Measurements from ENCODE around the gene SLAIN1.

SLAIN1 gene

GRCh38 chr13:77715233-77715891 lies 17.9 kb downstream of the SLAIN1 start:
- DNase-seq = no peak

GRCh38 chr13:77716692-77717091 lies 19.2 kb downstream of the SLAIN1 start:
- no peak for DNase-seq

DNA sequence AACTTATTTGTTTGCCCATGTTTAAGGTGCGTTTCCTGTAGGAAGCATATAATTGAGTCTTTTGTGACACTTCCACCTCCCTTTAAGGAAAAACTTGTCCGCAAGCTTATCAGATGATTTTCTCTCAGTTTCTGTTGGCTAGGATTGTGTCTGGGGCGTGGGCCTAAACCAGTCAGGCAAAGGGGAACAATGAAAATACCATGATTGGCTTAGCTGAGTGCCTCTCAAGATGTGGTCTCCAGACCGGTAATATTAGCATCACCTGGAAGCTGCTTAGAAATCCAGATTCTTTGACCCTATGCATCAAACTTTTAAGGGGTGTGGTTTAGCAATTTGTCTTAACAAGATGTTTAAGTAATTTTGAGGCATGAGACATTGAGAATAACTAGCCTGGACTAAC lies 20.0 kb downstream of the SLAIN1 start:
- DNase-seq = no peak

GRCh38 chr13:77719128-77719527 lies 21.6 kb downstream of the SLAIN1 start:
- no peak for DNase-seq

DNA sequence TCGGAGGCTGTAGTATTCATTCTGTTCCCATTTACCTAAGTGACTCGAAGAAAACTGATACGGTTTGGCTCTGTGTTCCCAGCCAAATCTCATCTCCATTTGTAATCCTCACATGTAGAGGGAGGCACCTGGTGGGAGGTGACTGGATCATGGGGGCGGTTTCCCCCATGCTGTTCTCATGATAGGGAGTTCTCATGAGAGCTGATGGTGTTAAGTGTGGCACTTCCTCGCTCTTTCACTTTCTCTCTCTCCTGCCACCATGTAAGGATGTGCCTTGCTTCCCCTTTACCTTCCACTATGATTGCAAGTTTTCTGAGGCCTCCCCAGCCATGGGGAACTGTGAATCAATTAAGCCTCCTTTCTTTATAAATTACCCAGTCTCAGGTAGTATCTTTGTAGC lies 23.5 kb downstream of the SLAIN1 start:
- DNase-seq = no peak

DNA sequence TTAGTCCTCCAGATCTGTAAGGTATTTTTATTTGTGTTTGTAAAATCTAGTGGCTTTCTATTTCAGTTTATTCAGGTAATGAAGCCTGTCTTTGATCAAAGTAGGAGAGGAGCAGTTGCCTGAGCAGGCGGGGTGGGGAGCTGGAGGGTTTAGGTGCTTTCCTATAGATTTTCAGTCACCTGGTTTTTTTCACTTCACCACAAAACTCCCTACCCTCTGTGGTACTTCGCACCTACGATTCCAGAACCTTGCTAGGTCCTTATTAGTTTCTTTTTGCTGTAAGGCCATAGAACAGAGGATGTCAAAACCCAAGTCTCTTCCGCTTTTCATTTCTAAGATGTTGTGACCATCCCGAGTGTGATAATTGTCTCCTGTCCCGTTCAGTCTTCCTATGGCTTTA lies 26.6 kb downstream of the SLAIN1 start:
- no peak for DNase-seq

GRCh38 chr13:77725071-77725470 lies 27.6 kb downstream of the SLAIN1 start:
- DNase-seq = no peak

DNA sequence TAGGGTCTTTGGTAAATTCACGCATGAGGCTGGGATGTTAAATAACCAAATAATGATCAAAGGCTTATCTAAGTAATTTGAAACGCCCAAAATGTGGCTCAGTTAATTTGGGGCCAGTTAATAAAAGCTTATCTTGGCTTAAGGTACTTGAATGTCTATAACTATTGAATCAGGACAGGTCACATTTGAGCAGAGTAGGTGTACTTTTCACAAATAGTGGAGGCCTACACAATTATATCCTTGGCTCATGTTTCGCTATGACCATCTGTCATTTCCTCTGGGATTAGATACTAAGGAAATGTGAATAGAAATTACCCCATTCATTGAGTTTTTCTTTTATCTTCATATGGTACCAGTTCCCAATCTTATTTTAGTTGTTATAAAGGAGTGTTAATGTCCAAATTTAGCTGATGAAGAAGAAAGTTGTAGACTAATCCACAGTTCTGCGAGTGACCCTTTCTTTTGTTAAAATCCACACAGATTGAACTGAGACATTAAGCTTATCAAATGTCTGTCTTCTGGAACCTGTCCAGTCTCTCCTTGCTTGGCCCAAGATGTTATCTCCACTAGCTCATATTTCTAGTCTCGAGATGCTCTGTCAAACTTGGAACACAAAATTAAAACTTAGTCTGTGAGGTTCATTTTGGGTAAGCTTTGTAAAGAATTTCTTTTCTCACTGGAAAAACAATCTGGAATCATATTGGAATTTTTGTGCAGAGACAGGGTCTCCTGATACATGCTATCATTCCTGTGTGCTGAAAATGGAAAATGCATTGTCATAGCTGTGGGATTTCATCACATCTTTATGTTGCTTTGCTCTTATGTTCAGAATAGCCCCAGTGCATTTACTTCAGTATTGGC lies 31.0 kb downstream of the SLAIN1 start:
- DNase-seq = no peak

DNA sequence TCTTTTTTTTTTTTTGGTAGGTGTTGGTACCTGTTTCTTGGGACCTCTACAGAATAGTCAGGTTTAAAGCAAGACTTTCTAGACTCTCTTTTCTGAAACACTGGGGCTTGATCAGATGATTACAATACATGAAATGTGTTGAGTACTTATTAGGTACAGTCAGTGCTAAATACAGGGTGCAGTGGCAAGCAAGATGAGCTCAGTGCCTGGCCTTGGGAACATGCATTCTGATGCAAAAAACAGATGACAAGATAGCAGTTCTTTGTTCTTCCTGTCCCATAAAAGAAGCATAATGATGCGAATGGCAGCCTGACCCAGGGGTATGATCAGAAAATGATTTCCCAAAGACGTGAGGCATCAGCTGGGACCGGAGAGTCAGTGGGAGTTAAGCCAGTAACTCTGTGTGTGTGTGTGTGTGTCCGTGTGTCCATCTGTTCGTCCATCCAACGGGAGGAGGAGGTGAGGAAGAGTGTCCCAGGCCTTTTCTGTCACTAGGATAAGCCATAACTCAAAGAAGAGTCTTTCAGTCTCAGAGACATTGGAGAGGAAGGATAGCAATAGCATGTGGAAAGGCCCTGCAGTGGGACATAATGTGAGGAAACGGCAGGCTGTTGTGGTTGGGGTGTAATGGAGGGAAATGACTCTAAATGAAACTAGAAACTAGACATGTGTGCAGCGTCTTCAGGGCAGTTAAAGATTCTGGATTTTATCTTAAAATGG lies 32.2 kb downstream of the SLAIN1 start:
- no peak for DNase-seq

DNA sequence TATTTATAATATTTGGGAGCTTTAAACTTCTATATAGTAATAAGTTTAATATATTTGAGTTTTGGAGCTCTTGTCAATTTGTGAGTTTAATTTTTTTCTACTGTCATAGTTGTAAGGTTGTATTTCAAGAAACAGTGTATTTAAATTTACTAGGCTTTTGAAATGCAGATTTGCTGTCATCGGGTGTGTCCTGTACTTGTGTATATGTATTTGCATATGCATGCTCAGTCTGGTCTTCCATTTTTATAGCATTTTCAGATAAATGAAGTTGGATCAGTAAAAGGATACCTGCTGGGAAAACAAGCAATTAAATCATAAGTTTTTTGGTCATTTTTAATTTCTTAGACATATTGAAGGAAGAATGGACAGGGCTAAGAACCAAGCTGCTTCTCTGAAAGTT lies 33.1 kb downstream of the SLAIN1 start:
- no peak for DNase-seq

- no peak for DNase-seq
These were observed 34.8 kb downstream of the SLAIN1 start for GRCh38 chr13:77732287-77732686.

DNA sequence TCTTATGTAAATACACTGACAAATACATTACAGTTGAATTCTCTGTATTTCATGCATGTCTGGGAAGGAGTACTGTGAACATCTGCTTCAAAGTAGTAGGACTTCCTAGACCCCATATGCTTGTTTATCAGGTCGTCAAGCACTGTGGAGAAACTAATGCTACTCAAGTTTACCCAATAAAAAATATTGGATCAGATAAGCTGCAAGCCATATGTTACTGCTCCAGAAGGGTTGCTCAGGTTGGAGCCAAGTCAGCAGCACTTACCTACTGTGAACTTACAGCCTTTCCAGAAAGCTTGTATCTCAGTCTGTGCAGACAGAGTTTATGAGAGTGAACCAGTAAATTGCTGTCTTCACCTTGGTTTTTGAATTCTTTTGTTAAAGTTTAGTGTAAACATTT lies 36.2 kb downstream of the SLAIN1 start:
- DNase-seq = no peak

DNA sequence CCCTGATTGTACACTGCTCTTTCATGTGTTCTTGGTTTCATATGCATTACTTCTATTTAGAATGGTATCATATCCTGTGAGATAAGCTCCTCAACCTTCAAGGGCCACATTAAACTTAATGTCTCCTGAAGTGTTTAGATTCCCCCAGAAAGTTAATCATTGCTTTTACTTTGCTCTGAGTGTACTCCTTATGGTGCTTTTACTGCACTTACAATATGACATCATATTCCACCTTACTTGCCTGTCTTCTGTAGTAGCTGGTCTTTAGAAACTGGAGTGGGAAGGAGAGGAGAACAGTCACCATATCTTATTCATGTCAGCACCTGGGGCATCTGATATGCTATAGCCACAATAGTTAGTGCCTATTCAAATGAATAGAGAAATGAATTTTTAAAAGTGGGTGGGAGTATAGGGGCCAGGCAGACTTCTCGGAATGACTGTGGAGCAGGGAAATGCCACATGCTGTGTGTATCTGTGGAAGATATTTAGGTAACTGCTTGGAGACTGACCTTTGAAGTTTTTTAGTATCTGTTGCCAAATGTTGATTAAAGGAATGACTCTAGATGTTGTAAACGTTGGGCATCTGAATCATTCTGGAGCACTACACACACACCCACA lies 40.2 kb downstream of the SLAIN1 start:
- DNase-seq = no peak

DNA sequence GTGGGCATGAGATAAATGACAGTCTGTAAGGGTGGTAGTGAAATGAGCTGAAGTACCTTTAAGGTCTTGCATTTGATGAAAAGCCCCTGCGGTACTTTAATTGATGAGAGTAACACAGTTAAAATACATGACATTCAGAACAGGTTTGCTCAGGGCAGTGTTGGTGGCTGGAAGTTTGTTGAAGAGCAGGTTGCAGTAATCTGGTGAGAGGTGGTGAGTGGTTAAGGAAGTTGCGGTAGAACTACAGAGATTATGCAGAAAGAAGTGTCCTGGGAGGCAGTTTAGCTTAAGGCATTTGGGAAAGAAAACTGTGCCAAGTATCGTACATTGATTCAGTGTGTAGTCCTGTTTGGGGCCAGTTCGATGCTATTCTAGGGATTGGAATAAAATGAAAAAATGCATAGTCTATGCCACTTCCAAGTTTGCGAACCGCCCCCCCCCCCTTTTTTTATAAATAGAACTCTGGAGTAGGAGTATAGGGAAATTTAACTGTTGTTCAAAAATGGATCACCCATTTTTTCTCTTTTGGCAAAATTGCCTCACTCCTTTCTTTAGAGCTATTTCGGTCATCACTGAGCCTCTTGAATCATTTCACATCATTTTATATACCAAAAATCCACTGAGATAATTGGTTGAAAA lies 42.7 kb downstream of the SLAIN1 start:
- DNase-seq = no peak

DNA sequence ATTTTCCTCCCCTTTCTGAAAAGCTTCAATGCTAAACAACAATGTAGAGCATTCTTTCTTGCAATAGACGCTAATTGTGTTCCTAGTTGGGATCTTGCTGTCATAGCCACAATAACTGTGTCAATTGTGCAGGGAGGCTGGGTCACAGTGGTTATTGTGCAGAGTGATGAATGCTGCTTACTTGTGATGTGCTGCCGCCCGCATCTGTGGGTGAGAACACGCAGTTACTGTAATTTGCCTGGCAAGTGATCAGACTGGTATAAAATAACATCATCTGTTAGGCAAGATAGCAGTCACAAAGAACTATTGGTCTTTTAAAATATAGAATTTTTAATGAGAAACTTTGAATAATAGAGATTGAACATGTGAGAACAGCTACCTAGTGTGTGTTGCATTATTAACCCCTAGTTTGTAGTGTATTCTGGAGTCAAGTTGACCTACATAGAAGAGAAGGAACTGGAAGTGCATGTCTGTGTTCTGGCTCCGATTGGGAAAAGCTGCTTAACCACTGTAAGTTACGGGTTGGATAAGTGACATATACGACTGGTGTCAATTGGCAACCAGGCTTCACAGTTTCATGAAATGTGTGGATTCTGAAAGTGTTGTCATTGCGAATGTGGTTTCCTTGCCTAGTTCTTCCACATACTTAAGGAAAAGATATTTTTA lies 43.6 kb downstream of the SLAIN1 start:
- DNase-seq = no peak

DNA sequence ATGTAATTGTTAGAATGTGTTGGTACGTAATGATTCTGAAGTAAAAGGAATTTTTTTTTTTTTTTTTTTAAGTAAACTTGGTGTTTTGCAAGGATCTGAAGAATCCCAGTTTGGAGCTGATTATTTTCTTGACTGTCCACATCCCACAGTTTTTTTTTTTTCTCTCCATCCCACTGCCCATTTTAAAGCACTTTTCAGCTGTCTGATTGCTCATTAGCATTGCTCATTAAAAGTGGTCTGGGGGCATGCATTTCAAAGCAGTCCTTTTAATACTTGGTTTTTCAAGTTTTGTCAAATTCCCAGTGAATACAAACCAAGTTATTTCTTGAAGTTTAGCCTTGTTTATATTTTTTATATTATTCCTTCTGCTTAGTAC lies 44.1 kb downstream of the SLAIN1 start:
- no peak for DNase-seq

DNA sequence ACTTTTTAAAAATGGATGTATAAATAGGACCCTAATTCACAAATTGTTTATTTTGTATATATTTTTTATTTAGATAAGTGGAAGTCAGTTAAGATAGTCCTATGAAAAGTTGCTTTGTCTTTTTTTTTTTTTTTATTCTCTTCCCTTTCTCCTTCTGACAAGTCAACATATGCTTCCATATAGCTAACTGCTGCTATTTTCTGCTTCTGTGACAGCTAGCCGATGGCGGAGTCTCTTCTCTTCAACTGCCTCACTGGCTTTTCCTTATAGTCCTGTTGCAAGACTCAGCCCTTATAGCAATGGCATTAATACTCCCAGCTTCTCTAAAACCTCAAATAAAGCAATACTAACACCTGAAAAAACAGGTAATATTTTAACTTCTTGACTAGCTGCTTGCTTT lies 45.3 kb downstream of the SLAIN1 start:
- DNase-seq = no peak

GRCh38 chr13:77745784-77746183 lies 48.3 kb downstream of the SLAIN1 start:
- no peak for DNase-seq

- no peak for DNase-seq
These were observed 51.9 kb downstream of the SLAIN1 start for GRCh38 chr13:77749344-77749880.

DNA sequence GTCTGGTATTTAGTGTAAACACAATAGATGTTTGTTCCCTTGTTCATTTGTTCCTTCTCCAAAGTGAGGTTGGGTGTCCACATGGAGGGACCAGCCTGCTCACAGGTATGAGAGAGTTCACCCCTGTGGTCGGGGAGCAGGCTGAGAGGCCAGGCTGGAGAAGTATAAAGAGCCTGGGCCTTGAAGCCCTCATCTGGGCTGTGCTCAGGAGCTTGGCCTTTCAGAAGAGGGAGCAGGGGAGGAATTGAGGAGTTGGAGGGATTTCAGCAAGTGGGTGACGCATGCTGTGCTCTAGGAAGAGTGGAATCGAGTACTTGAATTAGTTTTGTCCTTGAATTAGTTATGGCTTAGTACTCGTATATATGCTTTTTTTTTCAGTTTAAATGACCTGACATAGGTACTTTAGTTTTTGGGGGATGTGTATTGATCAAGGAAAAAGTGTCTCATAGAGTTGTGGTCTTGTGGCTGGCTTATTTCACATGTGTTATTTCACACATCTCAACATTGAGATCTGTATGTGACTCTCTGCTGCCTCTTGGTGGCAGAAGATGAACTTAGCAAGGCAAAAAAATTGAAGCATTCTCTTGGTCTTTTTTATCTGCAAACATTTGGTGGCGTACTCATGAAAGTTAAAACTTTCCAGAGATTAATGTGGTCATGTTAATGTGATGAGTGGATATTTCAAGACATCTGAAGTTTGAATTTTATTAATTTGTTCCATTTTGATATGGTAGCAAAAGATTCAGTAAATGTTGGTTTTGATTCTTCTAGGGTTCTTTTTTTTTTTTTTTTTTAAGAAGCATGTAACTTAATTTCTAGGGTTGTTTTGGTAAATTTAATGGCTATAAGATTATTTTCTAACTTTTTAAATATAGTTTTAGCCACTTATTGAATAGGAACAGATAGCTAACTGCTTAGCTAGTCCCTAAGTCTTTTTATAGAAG lies 54.3 kb downstream of the SLAIN1 start:
- peak; percentile 0 for DNase-seq

- DNase-seq = no peak
These were observed 55.1 kb downstream of the SLAIN1 start for GRCh38 chr13:77752512-77753069.

All from SHP77 treated with DMSO at 0.1 percent for 48 hours (cell line).